GM18499 (cell line): ENCODE results near the gene SEC14L3.

ENCODE experiments used
- ATAC-seq: cut with Tn5 transposase; IDR thresholded peaks from one replicate; pipeline ENCODE4 v1.9.1; 2021; ENCODE audit warnings: moderate number of reproducible peaks; ENCODE audit not compliant: insufficient read depth, unreplicated experiment

The SEC14L3 gene

DNA sequence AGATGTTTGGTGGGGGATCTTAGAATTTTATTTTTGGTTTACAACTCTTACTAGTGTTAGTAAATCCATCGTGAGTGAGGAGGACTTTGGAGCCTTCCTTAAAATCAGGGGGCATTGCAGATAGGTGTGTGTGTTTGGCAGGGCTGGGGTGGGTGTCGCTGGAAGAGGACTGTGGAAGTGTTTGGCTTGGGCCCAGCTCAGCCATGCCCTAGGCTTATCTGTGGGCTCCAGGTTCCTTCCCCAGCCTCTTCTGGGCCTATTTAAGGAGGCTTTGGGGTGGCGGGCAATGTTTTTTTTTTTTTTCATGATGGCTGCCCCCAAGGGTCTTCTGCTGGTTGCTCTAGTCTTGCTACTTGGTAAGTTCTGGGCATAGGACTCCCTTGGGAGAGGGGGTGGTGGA lies 24.2 kb downstream of the SEC14L3 start:
- no peak for ATAC-seq

DNA sequence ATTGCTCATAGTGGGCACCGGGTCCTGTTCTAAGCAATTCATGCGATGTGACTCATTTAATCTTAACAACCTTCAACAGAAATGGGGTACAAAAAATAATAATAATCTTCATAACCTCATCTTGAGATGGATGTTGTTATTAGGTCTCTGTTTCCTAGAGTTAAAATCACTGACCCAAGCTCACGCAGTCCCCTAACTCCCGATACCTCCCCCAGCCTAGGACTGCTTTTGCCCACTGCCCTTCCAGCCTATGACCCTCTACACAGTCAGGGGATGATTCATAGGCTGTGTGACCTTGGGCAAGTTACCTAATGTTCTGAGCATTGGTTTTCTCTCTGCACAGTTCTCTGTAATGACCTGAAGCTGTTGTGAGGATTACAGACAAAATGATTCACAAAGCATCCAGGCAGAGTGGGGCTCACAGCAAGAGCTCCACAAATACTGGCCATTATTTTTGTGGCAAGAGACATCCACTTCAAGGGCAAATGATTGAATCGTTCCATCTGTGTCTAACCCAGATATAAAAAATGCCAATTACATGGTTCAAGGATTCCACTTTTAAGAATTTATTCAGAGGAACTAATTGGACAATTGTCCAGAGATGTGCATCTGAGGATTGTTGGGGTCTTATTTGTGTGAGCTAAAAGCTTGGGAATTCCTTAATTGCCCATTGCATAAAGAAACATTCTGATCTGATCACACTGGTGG lies 26.2 kb downstream of the SEC14L3 start:
- ATAC-seq, result no peak

DNA sequence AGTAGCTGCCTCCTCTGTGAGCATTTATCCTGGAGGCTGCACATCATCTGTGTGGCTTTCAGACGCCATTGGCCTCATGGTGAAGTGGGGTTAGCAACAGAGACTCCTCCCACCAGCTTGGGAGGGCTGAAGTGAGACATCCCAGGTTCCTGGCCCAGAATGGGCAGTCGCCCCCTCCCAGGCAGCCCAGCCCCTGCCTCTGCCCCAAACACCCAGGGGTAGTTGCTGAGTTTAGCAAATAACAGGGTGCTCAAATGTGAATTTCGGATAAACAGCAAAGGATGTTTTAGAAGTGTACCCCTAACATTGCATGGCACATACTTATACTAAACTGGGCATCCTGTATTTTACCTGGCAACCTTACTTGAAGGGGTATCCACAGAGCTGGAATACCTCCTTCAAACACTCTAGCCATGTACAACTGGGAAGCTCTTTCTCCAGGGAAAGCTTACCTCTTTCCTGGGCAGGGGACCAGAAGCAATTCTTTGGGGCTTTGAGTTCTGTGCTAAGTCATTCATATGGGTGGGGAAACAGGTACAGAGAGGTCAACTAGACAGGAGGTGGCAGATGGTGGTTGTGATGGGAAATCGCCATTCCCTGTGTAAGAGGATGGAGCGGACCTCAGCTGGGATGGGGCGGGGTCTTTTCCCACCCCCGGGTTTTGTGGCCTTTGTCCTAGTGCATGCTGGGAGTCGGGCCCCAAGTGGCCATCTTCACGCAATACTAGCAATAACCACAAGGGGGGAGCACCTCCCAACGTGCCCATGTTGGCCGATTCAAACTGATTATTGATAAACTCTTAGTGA lies 27.0 kb downstream of the SEC14L3 start:
- ATAC-seq, result no peak

DNA sequence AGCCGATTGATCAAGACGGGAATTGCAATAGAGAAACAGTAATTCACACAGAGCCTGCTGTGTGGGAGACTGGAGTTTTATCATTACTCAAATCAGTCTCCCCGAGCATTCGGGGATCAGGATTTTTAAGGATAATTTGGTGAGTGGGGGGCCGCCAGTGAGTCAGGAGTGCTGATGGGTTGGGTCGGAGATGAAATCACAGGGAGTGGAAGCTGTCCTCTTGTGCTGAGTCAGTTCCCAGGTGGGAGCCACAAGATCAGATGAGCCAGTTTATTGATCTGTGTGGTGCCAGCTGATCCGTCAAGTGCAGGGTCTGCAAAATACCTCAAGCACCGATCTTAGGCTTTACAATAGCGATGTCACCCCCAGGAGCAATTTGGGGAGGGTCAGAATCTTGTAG lies 30.7 kb downstream of the SEC14L3 start:
- no peak for ATAC-seq

DNA sequence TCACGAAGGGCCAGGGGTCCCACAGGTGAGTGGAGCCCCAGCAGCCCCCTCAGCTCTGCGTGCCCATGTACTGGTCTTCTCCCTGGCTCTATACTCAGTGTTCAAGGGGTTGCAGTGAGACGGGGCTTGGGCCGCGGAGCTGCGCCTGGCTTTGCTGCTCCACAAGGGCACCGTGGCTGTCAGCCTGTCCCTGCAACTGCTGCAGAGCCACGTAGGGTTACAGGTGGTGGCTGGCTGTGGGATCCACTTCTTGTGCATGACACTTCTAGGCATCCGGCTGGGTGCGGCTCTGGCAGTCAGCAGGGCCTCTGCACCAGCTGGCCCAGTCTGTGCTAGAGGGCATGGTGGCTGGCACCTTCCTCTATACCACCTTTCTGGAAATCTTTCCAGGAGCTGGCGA lies 32.0 kb downstream of the SEC14L3 start:
- ATAC-seq, result no peak

DNA sequence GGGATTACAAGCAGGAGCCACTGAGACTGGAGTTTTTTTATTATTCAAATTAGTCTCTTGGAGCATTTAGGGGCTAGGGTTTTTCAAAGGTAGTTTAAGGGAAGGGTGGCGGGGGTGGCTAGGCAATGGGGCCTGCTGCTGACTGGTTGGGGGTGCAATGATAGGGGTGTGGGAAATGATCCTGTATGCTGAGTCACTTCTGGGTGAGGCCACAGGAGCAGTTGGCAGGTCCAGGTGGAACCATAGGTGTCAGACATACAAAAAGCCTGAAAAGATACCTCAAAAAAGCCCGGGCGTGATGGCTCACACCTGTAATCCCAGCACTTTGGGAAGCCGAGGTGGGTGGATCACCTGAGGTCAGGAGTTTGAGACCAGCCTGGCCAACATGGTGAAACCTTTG lies 32.6 kb downstream of the SEC14L3 start:
- ATAC-seq, result no peak

DNA sequence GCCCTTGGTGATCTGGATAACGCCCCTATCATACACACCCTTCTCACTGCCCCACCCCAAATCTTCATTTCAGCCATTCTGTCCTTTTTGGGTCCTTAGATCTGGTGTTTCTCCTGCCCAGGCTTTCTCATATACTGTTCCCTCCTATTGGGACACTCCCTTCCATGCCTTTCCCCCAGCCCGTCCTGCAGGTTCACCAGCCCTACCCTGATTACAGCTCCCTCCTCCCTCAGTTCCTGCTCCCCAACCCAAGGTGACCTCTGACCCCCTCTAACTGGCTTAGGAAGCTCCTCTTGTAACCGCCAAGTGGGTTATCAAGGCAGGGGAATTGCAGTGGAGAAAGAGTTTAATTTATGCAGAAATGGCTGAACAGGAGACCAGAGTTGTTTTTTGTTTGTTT lies 33.3 kb downstream of the SEC14L3 start:
- ATAC-seq, result no peak

DNA sequence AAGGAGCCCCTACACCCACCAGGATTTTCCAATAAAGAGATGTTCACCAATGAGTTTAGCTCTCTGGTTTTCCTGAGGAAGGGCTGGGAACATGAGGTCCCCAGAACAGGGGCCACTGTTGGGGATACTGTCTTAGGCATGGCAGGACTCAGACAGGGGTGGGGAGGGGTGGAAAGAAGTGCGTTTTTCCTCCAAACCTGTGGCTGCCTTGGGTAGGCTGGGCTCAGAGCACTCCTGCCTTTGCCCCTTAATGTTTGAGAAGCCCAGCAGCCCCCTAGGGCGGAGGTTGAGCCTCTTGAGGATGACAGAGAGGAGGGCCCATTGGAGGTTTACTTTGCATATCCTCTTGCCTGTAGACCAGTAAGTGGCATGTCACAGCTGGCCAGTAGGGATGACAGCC lies 35.6 kb downstream of the SEC14L3 start:
- ATAC-seq, result no peak

DNA sequence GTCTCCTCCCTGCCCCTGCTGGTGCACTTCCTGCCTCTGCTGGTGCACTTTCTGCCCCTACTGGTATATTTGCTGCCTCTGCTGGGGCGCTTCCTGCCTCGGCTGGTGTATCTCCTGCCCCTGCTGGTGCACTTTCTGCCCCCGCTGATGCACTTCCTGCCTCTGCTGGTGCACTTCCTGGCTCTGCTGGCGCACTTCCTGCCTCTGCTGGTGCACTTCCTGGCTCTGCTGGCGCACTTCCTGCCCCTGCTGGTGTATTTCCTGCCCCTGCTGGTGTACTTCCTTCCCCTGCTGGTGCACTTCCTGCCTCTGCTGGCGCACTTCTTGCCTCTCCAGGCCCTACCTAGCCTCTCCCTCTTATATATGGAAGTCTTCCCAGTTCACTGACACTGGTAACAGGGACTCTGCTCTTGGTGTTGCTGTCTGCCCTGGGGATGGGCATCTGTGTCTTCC lies 36.1 kb downstream of the SEC14L3 start:
- no peak for ATAC-seq

DNA sequence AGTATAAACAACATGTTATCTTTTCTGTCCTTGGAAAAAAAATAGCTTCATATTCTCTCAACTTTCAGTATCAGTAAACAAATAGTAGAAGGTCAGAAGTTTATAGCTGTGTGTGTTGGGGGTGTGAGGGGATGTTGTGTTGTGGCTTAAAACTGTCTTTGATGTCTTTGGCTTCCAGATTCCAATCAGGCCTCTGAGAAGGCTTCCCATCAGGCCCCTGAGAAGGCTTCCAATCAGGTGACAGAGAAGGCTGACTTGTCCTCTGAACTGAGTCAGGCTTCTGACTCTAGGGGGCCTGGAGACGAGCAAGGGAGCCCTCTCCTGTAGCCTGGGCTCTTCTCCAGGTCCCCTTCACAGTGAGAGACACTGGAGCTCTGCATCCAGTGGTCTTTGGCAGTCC lies 37.0 kb downstream of the SEC14L3 start:
- ATAC-seq, result no peak

DNA sequence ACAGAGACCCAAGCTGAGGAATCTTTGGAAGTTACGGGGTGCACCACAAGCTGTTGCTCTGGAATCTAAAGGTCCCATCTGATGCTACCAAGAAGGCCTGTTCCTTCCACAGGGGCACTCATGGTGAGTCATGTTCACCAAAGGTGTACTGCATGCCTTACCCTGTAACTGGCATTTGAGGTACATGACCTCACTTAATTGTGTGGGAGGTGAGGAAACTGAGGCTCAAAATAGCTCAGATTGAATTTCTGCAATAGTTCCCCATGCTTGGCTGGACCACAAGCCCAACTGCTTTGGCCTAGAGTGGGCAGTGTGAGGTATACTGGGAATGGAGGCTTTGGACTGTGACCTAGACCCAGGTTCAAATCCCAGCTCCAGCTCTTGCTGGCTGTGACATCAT lies 38.0 kb downstream of the SEC14L3 start:
- no peak for ATAC-seq

DNA sequence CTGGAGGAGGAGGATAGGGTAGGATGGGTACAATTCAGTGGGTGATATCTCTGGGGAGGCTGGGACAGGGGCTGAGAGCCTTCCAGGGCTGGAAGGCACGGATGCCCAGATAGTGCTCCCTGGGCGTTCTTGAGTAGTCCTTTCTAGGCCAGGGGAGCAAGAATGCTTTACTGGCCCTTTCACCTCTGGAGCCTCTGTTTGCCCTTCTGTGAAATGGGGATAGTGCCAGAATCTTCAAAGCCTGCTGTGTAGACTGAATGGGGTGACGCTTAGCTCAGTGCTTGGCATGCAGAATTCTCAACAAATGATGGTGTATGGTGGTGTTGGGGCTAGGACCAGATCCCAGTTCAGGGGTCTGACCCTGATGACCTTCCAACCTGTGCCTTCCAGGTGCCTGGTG lies 38.6 kb downstream of the SEC14L3 start:
- no peak for ATAC-seq

DNA sequence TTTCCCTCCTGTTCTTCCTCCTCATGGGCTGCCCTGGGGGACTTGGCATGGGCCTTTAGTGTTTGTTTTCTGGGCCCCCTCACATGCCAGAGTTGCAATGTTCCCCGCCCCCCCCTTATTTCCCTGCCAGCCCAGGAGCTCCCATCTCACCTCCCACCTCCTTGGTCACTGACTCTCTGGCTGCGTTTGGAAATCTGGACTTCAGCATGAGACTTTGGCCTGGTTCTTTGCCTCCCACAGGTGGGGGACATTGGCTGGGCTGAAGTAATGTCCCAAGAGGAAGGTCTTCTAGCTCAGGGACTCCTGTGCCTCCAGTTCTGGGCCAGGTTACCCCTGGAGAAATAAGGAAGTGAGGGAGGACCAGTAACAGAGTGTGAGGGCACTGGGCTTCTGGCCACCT lies 39.3 kb downstream of the SEC14L3 start:
- ATAC-seq, result no peak

DNA sequence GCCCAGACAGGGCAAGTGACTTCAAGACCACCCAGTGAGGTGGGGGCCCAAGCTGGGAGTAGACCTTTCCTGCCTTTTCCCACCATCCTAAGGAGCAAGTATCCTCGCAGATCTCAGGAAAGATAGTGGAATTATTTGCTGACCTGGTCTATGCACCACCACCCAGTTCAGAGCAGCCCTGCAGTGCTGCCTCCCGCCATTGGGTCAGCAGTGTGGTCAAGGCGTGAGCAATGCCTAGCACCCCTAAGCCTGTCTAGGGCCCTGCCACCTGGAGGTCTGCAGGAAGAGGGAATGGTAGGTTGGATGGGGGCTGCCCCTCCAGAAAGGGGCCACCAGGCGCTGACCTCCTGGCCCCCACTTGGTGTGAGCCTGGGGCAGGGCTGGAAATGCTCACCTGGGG lies 39.7 kb downstream of the SEC14L3 start:
- no peak for ATAC-seq

DNA sequence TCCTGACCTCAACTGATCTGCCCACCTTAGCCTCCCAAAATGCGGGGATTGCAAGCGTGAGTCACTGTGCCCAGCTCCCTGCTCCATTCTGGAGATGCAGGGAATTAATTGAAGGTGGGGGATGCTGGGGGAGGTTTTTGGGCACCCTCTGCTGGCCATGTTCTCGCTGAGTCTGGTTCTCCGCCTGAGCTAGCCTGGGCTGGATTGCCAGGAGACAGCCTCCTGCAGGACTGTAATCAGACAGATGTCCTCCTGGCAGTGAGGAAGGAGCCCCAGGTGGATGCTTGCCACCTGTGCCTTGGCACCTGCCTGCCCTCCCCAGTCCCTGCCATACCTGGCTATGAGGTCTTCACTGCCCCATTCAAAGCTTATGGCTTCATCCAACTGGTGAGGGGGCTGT lies 40.9 kb downstream of the SEC14L3 start:
- ATAC-seq, result no peak

DNA sequence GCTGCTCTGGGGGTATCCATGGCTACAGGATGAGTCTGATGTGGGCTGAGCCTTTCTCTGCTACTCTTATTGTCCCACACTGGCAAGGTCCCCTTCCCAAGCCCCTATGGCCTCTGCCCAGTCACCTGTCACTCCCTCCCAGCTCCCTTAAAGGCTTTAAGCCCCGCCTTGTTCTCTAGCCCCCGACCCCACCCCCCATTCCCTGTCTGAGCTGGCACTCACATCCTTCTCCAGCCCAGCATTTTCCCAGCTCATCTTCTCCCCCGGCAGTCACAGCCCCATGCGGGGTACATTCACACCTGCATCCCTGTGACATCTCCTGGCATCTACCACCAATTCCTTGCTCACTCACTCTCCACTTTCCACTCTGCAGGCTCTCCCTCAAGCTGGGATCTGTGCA lies 41.9 kb downstream of the SEC14L3 start:
- ATAC-seq, result no peak

DNA sequence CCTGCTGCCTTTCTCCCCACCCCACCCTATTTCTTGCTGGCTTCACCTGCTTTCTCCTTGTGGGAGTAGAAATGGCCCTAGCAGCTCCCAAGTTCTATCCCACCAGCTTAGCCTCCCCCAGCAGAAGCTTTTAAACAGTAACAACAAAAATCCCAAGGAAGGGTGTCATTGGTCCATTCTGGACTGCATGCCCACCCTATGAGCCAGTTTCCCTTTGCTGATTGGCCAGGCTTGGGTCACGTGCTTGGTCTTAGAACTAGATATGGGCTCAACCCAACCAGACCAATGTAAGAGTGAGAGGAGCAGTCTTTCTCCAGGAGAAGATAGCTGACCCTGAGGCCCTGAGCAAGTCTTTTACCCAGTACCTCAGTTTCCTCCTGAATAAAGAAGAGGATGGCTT lies 43.9 kb downstream of the SEC14L3 start:
- no peak for ATAC-seq

DNA sequence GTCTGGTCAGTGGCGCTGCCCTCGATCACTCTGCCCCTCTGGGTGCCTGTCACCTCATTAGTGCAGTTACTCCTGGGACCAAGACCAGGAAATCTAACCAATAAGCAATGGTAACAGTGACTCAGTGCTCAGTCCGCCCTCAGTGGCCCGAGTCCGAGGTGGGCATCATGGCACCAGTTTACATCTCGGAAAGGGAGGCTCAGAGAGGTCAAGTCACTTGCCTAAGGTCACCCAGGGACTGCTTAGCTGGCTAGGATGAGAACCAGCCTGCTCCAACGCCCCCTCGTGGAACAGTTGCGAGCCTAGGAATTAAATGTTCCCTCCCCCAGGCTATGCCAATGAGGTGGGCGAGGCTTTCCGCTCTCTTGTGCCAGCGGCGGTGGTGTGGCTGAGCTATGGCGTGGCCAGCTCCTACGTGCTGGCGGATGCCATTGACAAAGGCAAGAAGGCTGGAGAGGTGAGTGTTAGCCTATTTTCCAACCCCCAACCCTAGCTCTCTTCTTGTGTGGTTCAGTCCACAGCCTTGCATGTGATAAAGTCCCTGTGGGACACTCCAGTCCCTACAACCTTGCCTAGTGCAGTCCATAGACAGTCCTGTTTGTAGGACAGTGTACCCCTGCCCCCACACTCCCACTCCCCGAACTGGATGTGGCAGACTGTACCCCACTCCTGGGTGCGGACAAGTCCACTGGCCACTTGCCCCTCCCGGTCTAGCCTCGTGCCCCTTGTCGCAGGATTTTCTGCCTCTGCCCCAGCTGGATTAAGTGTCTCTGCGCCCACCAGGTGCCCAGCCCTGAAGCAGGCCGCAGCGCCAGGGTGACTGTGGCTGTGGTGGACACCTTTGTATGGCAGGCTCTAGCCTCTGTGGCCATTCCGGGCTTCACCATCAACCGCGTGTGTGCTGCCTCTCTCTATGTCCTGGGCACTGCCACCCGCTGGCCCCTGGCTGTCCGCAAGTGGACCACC lies 45.1 kb downstream of the SEC14L3 start:
- no peak for ATAC-seq

DNA sequence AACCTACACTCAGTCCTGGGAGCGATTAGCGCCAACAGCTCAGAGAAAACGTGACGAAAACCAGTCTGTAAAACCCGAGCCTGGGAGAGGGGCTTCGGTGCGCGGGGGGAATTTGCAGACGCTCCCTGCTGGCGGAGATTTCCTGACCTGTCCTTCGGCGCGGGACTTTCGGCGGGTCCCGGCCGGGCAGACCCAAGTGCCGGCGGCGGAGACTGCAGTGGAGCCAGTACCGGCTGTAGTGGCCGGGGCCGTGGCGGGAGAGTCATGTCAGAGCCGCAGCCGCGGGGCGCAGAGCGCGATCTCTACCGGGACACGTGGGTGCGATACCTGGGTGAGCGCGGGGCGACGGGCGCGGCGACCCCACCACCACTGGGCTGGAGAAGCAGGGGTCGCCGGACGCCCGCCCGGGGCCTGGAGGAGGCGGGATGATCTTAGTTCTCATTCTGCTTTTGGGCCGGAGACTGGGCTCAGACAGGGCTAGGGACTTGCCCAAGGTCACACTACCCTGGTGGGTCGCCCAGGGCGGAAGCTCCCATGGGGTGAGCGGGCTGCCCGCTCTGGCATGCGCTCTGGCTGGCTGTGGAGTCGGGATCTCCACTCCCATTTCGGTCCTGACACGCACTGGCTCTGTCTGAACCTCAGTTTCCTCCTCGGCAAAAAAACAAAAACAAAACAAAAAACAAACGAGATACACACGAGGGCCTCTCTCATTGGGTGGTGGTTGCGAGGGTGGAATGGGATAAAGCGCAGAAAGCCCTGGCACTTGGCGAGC lies 46.0 kb downstream of the SEC14L3 start, which contains the start of gene MTFP1:
MTFP1 (plus strand) TSS at position 153 of the 772 bp plus-strand sequence; CDS start at position 265, 112 bp downstream.
- no peak for ATAC-seq

DNA sequence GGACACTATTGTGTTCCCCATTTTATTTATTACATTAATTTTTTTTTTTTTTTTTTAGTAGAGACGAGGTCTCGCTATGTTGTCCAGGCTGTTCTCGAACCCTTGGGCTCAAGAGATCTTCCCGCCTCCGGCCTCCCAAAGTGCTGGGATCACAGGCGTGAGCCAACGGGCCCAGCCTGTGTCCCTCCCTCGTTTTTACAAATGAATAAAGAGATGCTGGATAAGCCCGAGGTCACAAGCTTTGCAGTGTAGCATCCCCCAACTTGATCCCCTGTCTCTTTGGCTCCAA lies 46.5 kb downstream of the SEC14L3 start:
- no peak for ATAC-seq
